Measurements from ENCODE around the gene SLC66A3. TPM values are rescaled to one million over a fixed set of nuclear protein-coding genes. Genes with fewer than 3 reads are reported as not detected.

SLC66A3 gene
- 16.7 and 28.2 TPM in 2 replicates for total RNA-seq (2014; rRNA removed; shearing (Covaris generic))

DNA sequence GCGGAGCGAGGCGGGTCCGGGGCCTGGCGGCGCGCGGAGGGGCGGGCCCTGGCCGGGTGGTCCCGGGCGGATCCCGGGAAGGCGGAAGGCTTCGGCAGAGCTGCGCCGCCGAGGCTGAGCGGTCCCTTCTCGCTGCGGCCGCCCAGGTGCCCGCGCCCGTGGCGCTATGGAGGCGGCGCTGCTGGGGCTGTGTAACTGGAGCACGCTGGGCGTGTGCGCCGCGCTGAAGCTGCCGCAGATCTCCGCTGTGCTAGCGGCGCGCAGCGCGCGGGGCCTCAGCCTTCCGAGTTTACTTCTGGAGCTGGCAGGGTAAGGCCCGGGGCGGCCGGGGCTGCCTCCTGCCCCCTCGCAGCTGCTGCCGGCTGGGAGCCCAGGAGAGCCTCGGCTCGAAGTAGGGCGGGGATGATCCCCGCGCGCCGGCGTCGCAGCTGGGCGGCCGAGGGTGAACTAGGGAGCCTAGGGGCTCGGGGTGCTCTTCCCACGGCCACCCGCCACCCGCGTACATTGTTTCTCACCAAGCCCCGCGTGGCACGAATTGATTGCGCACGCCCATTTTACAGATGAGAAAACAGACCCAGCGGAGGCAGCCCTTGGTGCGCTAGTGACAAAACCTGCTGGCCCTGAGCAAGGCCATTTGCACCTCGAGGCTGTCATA is at the start of gene SLC66A3:
Gene SLC66A3 (plus strand): TSS at position 87 of the 655 bp plus-strand sequence. CDS start 80 bp downstream, at position 167.
- peak; percentile 87 for DNase-seq (ENCODE audit: low spot score)

DNA sequence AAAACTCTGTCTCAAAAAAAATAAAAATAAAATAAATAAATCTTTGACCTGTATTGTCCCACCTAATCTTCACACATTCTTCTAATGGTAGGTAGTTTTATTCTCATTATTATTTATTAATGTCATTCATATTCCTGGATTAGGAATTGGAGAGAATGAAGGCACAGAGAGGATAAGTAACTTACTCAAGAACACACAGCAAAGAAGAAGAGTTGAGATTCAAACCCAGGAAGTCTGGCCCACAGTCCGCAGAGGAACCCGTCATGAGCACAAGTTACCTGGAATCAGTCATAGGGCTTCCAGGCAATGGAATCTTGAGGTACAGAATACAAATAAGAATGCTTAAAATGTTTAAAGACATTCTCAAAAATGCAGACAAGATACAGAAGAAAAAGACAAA is 46.3 kb upstream of the SLC66A3 start:
- no peak for DNase-seq (ENCODE audit: low spot score)

DNA sequence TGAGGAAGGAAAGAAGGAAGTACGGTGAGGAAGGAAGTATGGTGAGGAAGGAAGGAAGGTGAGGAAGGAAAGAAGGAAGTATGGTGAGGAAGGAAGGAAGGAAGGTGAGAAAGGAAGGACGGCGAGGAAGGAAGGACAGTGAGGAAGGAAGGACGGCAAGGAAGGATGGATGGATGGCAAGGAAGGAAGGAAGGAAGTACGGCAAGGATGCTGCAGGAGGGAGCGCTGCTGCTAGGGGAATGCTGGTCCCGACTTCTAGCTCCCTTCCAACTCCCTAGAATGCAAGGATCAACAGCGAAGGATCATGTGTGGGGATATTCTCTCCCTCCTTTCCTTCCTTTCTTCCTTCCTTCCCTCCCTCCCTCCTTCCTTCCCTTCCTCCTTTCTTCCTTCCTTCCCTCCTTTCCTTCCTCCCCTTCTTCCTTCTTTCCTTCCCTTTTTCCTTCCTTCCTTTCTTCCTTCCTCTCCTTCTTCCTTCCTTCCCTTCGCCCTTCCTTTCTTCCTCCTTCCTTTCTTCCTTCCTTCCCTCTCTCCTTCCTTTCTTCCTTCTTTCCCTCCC is 42.3 kb upstream of the SLC66A3 start:
- DNase-seq (ENCODE audit: low spot score) = no peak

DNA sequence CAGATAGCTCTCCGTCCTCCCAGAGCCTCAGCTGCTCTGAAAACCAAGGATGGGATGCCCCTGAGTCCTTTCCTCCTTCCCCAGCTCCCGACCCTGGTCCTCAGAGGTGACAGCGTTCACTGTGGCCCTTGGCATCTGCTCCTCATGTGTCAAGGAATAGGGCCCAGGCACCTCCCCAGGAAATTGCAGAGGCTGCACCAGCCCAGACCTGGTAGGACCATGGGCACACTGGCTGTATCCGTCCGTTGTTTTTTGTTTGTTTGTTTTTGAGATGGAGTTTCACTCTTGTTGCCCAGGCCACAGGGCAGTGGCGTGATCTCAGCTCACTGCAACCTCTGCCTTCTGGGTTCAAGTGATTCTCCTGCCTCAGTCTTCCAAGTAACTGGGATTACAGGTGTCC is 37.5 kb upstream of the SLC66A3 start:
- no peak for DNase-seq (ENCODE audit: low spot score)

DNA sequence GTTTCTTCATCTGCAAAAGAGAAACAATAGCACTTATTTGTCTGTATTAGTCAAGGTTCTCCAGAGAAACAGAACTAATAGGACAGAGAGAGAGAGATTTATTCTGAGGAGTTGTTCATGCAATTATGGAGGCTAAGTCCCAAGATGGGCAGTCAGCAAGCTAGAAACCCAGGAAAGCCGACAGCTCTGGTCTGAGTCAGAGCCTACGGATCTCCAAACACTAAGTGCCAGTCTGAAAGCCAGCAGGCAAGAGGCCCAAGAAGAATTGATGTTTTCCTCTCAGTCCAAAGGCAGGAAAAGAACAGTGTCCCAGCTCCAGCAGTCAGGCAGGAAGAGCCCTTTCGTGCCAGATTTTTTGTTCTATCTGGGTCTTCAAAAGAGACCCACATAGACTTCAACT is 36.5 kb upstream of the SLC66A3 start:
- no peak for DNase-seq (ENCODE audit: low spot score)

DNA sequence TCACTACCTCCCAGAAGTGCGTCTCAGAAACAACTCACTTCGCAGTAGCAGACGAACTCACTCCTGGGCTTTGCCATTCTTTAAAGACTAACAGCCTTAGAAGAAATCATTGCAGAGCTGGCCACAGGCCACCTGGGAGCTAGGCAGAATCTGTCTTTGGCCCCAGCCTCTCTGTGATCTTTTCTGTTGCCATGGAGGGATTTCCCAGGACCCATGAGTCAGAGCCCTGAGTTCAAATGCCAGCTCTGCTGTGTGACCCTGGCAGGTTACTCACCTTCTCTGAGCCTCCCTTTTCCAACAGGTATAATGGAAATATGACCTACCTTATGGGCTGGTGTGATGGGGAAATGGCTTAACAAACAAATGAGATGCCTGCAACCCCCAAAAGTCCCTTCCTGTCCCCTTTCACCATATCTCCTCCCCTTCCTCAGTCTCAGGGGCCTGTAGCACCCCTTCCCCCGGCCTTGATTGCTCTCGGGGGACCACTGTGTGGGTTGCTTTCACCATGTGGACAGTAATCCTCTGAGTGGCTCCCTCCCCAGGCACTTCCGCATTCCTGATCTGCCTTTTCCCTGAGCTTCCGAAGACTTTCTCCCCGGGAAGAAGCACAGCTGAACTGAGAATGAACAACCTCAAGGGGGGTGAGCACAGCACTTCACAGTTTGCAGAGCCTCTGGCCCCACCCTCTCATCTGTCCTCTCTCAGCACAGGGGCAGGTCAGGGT is 34.0 kb upstream of the SLC66A3 start:
- DNase-seq (ENCODE audit: low spot score) = no peak

DNA sequence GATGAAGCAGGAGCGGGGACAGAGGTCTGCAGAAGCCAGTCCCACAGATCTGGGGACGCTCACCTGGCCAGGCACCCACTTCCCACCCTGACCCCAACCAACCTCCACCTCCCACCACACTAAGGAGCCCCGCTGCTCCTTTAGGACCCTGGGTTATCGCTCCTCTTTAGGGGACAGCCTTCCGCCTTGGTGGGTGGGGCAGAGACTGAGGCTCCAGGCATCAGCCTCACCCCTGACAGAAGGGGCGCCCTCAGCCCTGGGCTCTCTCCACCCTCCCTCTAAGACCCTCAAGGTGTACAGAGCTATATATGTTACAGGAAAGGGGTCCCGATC is 33.5 kb upstream of the SLC66A3 start:
- DNase-seq (ENCODE audit: low spot score) = no peak

DNA sequence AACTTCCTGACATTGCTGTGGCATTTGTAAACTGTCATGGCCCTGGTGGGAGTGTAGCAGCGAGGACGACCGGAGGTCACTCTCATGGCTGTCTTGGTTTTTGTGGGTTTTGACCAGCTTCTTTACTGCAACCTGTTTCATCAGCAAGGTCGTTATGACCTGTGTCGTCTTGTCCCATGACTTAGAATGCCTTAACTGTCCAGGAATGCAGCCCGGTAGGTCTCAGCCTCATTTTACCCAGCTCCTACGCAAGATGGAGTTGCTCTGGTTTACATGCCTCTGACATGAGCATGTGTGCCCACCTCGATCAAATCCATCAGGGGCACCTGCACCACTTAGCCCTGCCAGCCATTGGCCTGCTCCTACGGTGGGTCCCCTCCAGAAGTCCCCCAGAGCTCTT is 32.9 kb upstream of the SLC66A3 start:
- no peak for DNase-seq (ENCODE audit: low spot score)

DNA sequence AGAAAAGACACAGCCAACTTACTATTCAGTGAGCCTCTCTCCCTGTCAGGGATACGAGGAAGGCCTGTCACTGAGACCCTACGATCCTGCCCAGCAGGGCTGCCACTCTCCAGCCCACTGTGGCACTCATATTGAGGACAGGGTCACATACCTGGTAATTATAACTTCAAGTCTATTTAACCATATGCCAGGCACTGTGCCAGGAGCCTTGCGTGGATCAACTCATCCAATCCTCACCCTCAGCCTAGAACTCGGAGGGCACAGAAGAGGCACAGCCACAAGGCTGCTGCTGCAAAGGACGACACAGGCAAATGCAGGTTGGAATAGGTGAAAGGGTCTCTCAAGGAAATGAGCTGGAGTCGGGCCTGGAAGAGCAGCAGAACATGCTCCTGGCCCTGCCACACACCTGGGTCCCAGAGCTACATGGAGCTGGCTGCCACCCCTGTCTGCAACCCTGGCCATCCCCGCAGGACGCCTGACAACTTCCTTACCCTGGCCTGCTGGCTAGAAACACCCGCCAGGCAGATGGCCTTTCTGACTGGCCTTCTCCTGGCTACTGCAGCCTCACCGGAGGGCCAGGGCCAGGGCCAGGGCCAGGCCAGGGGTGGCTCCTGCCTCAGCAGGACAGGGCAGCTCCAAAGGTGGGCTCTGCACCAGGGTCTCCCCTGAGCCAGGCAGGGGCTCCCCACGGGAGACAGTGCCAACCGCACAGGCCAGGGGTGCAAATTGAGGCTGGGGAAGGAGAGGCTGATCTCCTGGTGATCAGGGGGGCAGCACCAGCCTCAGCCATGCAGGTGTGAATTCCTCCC is 32.1 kb upstream of the SLC66A3 start:
- no peak for DNase-seq (ENCODE audit: low spot score)

DNA sequence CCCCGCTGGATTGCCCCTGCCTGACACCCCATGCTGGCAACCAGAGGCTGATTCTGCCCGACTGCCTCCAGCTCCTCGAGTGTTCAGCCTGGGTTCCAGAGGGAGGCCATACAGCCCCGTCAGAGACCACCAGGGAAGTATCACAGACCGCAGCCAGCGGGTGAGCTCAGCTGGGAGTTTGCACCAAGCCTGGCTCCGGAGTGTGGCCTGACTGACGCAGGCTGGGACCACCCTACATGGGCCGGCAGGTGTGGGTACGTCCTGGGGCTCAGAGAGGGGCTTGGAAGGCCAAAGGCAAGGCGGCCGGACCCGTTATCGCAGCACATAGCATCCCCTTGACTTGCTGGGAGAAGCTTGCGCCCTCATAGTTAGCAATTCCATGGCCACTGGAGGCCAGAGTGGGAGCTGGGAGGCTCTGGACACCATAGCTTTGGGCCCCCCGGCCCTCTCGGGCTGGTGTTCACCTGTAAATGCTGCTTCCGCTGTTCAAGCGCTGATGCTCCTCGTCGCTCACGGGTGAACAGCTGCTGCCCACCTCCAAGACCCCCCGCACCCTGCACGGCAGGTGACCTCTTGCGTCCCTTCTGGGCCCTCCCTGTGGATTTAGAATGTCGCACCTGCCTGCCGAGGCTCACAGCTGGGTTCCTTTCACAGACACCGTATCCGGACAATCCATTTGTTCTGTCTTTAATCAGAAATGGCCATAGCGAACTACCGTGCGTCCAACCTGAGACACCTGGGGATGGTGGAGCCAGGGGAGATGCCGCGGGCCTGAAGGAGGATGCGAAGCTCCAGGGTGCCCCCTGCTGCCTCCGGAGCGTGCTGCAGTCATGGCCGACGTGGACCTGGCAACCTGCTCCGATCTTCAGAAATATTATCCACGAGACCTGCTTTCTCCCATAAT is 31.2 kb upstream of the SLC66A3 start:
- peak; percentile 86 for DNase-seq (ENCODE audit: low spot score)

DNA sequence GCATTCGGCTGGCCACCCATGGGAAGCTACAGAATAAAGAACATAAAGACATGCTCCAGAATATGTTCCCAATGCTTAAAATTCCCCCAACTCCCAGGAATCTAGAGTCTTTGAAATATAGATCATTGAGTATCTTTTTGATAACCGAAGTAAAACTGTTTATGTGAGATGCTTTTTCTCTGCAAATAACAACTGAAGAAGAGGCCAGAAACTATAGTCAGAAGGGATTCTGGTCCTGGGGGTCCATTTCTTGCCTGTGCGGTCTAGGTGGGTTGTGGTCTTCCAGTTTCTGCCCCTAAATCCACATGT is 30.6 kb upstream of the SLC66A3 start:
- DNase-seq (ENCODE audit: low spot score) = no peak

DNA sequence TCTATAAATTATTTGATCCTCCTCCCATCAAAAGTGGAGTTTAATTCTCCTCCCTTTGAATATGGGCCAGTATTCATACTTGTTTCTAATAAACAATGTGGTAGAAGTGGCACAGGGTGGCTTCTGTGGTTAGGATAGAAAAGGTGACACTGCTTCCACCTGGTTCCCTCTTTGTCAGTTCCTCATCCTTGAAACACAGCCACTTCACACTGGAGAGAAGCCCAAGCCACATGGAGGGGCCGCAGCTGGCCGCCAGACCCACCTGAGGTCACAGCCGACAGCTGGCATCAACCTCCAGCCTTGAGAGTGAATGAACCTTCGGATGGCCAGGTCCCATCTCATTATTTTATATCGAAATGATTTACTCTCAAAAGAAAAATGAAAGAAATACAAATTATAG is 27.5 kb upstream of the SLC66A3 start:
- no peak for DNase-seq (ENCODE audit: low spot score)

DNA sequence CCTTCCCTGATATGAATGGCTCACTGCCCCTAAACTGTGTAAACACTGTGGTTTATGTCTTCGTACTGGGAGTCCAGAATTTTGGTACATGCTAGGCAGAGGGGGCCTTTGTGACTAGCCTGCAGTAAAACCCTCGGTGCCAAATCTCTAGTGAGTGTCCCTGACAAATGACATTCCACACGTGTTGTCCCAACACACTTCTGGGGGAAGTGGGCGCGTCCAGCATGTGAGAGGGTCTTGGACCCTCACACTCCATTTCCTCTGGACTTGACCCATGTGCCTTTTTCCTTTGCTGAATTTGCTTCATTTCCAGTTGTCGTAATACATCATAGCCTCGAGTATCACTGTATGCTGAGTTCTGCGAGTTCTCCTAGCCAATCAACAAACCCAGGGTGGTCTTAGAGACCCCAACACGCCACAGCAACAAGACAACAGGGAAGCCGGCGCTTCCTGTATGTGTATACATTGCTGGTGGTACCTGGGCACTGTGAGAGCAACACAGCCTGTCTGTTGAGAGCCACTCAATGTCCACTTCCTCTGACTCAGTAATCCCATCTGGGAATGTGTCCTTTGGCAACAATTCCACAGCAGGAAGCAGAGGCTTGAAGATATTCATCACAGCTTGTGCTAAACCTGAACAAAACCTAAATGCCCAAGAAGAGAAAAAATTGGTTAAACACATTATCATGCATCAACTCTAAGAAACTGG is 26.9 kb upstream of the SLC66A3 start:
- no peak for DNase-seq (ENCODE audit: low spot score)

DNA sequence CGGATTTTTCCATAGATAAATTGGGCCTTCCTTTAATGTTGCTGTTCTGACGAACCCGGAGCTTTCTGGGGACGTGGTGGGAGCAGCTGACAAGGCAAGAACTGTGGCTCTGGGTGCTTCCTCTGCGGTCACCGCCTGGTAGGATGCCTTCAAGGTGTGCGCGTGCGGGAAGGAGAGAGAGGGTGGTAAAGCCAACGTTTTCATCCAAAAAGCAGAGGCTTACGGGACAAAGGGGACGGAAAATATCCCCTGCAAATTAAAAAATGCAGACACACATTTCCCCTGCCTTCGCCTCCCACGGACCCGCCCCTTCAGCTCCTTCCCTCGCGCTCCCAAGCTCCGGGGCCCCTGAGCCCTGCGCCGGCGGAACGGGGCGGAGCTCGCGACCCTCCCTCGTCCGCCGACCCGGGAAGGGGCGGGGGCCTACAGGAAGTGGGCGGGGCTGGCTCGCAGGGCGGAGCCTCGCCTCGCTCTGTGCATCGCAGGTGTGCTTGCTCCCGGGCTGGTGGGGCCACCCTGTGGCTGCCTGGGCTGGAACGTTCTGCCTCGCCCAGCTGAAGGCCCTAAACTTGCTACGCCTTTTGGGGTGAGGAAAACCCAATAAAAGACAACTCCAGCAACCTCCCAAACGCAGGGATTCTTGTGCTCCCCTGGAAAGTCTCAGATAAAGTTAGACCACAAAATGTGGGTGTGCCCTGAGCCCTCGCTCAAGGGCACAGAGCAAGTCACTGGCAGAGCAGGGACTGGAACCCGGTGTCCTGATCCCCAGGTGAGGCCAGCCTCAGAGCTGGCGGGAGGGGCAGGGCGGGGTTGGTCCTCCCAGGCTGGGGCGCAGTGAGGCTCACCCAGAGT is 25.4 kb upstream of the SLC66A3 start:
- peak; percentile 87 for DNase-seq (ENCODE audit: low spot score)

DNA sequence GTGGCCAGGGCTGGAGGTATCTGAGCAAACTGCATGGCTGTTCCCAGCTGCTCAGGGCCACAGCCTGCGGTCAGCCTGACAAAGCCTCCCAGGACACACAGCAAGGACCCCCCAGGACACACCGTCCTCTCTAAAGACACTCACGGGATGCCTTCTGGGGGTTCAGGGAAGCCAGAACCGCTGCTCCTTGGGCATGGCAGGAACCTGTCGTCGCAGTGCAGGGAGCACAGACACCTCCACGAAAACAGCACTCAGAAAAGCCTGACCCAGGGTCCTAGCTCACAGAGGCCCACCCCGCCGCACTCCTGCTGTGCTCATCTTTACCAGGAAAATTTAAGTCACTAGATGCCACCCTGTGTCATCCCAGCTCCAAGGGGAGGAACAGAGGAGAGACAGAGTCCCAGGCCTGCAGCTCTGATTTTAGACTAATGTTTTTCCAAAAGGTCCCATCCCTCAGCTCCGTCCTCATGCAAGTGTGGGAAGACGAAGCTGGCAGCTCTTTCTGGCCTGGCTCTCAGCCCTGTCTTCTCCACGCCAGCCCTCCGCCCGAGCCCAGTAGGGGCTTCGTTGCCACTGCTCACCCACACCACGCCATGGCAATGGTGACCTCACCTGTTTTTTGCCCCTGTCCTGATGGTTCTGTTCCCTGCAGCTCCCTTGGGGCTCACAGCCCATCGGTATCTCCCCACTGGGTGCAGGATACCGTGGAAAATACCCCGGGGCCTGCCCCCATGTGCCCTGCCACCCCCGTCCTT is 23.9 kb upstream of the SLC66A3 start:
- DNase-seq (ENCODE audit: low spot score) = no peak

DNA sequence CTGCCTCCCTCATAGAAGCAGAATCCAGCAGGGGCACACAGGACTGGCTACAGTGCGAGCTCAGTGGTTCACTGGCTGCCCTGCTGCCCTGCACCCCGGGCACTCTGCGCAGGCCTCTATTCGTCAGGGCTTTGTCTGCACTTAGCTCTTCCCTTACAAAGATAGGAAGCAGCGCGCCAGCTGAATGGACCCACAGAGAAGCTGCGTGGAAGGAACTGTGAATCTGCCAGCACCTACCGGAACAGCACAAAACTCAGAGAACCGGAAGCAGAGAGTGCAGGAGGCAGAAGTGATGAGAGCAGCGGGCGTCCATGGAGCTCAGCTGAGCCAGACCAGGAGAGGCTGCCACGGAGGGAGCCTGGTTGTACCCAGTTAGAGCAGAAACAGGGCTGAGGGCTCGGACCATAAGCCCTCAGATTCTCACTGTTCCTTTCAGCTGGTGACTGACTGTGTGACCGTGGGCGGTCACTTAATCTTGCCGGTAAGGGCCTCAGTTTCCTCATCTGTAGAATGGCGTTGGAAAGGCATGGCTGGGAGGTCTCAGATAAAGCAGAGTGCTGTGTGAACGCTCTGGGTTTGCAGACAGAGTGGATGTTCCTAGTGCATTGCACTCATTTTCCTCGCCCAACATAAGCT is 23.1 kb upstream of the SLC66A3 start:
- no peak for DNase-seq (ENCODE audit: low spot score)

DNA sequence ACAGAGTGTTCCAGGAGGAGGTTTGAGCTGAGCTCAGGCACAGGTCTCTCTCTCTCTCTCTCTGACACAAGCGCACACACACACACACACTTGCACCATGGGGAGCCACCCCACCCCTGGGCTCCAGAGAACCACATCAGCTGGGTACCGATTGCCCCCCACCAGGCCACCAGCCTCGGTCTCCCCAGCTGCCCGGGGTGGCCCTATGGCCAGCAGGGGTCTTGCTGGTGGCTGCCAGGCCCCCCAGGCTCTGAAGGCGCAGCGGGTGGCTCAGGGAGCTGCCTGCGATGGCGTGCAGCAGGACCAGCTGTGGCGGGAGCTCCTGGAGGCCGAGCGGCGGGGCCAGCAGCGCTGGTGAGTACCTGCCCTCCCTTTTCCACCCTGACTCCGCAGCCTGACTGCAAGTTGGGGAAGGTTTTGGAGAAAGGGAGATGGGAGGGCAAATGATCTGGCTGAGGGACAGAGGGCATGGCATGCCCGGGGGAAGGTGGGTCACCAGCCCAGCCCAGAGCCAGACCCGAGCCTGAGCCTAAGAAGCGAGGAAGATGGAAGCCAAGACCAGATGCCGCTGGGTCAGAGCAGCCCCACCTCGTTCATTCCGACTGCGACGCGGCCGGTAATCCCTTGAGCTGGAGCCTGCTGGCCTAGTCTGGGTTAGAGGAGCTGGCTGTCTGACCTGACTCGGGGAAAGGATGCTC is 21.9 kb upstream of the SLC66A3 start:
- DNase-seq (ENCODE audit: low spot score) = no peak

DNA sequence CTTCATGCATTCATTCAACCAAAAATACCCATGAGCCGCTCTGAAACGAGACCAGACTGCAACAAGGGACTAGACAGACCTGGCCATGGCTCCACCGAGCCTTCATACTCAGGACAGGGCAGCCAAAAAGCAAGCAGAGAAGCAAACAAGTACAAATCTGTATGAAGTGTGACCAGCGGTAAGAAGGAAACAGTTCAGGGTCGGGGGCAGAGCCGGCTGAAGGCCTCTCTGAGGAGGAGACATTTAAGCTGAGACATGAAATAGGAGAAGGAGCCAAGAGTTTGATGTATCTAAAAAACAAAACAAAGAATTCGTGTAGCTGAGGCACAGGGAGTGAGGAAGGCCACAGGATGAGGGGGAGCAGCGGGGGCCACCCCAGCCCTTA is 21.3 kb upstream of the SLC66A3 start:
- DNase-seq (ENCODE audit: low spot score) = no peak
